Fibroblast of mammary gland (primary cell): ENCODE results near the gene EPB41.
A peak's percentile ranks its signal among the peaks of the same experiment; 100 is the strongest.

Source experiments
- DNase-seq: peaks from one replicate; pipeline ENCODE4 v3.0.0-alpha.2; 2010; ENCODE audit warnings: low read depth
- H3K4me3 ChIP-seq: 2 replicates; pipeline ENCODE4 v1.5.1; 2011; ENCODE audit warnings: low read depth, mild to moderate bottlenecking, low read length, moderate library complexity; ENCODE audit not compliant: control insufficient read depth
- TF ChIP-seq, protein P1 (sequence below): conservative IDR thresholded peaks from 2 replicates; pipeline ENCODE4 v1.5.1; 2011; ENCODE audit warnings: low read depth, low read length, inconsistent platforms; ENCODE audit not compliant: control insufficient read depth, insufficient read depth

EPB41 gene

DNA sequence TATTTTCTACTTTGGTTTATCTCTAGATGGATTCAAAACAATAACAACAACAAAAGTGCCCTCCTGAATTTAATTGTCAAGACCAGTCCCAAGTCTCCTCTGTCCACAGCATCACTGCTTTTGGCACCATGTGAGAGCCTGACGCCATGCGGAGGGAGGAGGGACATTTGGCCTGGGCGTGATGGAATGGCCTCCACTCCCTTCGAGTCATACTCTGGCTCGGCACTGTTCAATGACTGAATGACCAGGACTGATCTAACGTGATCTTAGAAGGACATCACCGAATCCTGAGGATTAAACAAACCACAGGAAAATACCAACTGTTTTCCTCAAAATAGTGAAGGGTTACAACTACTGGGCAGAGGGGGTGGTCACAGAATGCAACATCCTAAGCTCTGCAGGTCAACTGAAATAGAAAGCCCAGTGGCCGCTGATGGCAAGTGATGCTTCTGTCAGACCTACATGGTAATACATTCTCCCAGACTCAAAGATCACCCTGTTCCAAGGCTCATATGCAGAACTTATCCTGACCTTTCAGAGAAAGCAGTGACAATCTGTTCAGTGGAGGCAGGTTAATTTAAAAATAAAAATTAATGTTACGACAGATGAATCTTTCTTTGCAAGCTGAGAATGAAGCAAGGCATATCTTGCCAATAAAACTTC lies 248.2 kb downstream of the EPB41 start:
- peak; percentile 63 for DNase-seq
- no peak overlapping the region for H3K4me3 ChIP-seq
- TF ChIP-seq, protein P1, sequence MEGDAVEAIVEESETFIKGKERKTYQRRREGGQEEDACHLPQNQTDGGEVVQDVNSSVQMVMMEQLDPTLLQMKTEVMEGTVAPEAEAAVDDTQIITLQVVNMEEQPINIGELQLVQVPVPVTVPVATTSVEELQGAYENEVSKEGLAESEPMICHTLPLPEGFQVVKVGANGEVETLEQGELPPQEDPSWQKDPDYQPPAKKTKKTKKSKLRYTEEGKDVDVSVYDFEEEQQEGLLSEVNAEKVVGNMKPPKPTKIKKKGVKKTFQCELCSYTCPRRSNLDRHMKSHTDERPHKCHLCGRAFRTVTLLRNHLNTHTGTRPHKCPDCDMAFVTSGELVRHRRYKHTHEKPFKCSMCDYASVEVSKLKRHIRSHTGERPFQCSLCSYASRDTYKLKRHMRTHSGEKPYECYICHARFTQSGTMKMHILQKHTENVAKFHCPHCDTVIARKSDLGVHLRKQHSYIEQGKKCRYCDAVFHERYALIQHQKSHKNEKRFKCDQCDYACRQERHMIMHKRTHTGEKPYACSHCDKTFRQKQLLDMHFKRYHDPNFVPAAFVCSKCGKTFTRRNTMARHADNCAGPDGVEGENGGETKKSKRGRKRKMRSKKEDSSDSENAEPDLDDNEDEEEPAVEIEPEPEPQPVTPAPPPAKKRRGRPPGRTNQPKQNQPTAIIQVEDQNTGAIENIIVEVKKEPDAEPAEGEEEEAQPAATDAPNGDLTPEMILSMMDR: no peak

DNA sequence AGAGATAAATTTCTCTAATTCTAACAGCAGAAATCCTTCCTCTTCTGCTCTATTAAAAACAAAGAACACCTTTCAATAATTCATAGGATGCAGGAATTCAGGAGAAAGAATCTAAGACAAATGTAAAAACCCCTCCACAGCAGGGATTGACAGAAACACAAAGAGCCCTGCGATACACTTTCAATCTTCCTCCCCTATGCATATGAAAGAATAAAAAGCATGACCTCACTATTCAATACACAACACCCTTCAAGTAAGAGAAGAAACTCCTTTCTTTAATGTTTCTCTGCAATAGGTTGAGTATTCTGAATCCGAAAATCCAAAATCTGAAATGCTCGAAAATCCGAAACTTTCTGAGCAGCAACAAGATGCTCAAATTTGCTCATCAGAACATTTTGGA lies 250.2 kb downstream of the EPB41 start:
- TF ChIP-seq, protein P1: no peak
- H3K4me3 ChIP-seq: no peak overlapping the region
- DNase-seq: no peak

GRCh38 chr1:29166291-29166878 lies 252.0 kb downstream of the EPB41 start:
- no peak for DNase-seq
- H3K4me3 ChIP-seq: no peak overlapping the region
- TF ChIP-seq, protein P1: no peak

DNA sequence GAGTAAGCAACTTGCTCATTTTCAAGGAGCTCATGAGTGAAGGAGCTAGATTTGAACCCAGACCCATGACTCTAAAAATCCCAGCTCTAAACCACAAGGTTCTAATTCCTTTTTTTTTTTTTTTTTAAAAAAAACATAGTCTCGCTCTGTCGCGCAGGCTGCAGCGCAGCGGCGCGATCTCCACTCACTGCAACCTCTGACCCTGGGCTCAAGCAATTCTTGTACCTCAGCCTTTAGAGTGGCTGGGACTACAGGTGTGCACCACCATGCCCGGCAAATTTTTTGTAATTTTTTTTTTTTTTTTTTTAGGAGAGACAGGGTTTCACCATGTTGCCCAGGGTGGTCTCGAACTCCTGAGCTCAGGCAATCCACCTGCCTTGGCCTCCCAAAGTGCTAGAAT lies 253.5 kb downstream of the EPB41 start:
- TF ChIP-seq, protein P1: no peak
- H3K4me3 ChIP-seq: no peak overlapping the region
- no peak for DNase-seq
